Hepatocyte (in vitro differentiated cells): Measurements from ENCODE around the gene CHID1.

ENCODE experiments used
- EZH2 ChIP-seq: fragments of 200-600 bp; sonication (generic); IDR thresholded peaks from 2 replicates; pipeline ENCODE4 v1.6.1; 2016; ENCODE audit warnings: antibody characterized with exemption, mild to moderate bottlenecking, borderline replicate concordance
- EZH2phosphoT487 ChIP-seq: fragments of 200-600 bp; sonication (generic); IDR thresholded peaks from one replicate; pipeline ENCODE4 v1.6.1; 2018; ENCODE audit warnings: antibody characterized with exemption, mild to moderate bottlenecking, low read depth, moderate library complexity; ENCODE audit not compliant: unreplicated experiment, severe bottlenecking
- TF ChIP-seq, protein P1 (sequence below): fragments of 200-600 bp; sonication (generic); IDR thresholded peaks from 2 replicates; pipeline ENCODE4 v1.5.1; 2016; ENCODE audit warnings: antibody characterized with exemption, mild to moderate bottlenecking; ENCODE audit not compliant: poor library complexity

DNA sequence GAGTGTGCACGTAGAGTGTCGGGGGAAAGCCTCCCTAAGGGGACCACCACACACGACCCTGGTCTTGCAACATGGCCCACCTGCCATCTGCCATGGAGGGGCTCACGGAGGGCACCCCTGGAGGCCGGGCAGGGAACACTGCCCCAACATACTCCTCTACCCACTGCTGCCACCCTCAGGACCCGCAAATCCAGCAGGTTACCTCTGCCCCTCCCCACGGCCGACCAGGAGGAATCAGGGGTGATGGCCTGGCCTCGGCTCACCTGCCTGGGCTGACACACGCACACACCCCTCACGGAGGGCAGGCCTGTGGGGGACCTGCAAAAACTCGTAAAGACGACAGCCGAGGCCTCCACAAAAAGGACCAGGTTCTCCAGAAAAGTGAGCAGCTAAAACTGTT is 30.2 kb downstream of the CHID1 start:
- TF ChIP-seq EZH2phosphoT487 (no peak), EZH2 (no peak)
- TF ChIP-seq, protein P1, sequence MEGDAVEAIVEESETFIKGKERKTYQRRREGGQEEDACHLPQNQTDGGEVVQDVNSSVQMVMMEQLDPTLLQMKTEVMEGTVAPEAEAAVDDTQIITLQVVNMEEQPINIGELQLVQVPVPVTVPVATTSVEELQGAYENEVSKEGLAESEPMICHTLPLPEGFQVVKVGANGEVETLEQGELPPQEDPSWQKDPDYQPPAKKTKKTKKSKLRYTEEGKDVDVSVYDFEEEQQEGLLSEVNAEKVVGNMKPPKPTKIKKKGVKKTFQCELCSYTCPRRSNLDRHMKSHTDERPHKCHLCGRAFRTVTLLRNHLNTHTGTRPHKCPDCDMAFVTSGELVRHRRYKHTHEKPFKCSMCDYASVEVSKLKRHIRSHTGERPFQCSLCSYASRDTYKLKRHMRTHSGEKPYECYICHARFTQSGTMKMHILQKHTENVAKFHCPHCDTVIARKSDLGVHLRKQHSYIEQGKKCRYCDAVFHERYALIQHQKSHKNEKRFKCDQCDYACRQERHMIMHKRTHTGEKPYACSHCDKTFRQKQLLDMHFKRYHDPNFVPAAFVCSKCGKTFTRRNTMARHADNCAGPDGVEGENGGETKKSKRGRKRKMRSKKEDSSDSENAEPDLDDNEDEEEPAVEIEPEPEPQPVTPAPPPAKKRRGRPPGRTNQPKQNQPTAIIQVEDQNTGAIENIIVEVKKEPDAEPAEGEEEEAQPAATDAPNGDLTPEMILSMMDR = no peak
